IMR-90 (cell line): ENCODE measurements around the gene JMJD1C. TPM values are rescaled to one million over a fixed set of nuclear protein-coding genes. Genes with fewer than 3 reads are reported as not detected.
A peak's percentile ranks its signal among the peaks of the same experiment; 100 is the strongest.

Experiments
- ATAC-seq: fragments of 200-7000 bp; cut with Tn5 transposase; 2 replicates; pipeline ENCODE4 v1.9.1; 2020; ENCODE audit warnings: low read depth, mild to moderate bottlenecking, moderate library complexity
- BruUV-seq: library from RNA; stranded (reverse); fragments of 400-500 nt; replicated peaks from 2 replicates; lab custom pipeline; 2021; lab: Mats Ljungman, UMichigan
- CTCF ChIA-PET: fragments of 300-600 bp; formaldehyde crosslinking; extraction: SDS; loops from one replicate; lab custom pipeline; 2021; ENCODE audit warnings: antibody characterized with exemption; lab: Yijun Ruan, JAX
- POLR2A ChIA-PET: fragments of 300-600 bp; sonication (Branson Sonifier 250); formaldehyde crosslinking; loops from one replicate; lab custom pipeline; 2022; ENCODE audit warnings: antibody characterized with exemption; ENCODE audit not compliant: unreplicated experiment; lab: Charles Lee
- DNase-seq: peaks from one replicate; pipeline ENCODE4 v3.0.0; 2013
- H2AFZ ChIP-seq: replicated peaks from 2 replicates; pipeline ENCODE3; 2013; ENCODE audit warnings: low read length, mild to moderate bottlenecking; ENCODE audit not compliant: poor library complexity
- H2AK5ac ChIP-seq: 2 replicates; pipeline ENCODE4 v1.6.1; 2013; ENCODE audit warnings: low read depth, low read length, inconsistent platforms
- H2AK9ac ChIP-seq: replicated peaks from 2 replicates; pipeline ENCODE3; 2013; ENCODE audit warnings: mild to moderate bottlenecking, low read depth, low read length, moderate library complexity; ENCODE audit not compliant: poor library complexity
- H2BK120ac ChIP-seq: 2 replicates; pipeline ENCODE4 v1.6.1; 2013; ENCODE audit warnings: low read depth, low read length, inconsistent platforms
- H2BK15ac ChIP-seq: 3 replicates; pipeline ENCODE4 v1.6.1; 2013; ENCODE audit warnings: low read depth, low read length, inconsistent platforms
- H2BK20ac ChIP-seq: 2 replicates; pipeline ENCODE4 v1.6.1; 2013; ENCODE audit warnings: low read depth, mild to moderate bottlenecking, inconsistent platforms, low read length, moderate library complexity
- H2BK5ac ChIP-seq: 2 replicates; pipeline ENCODE4 v1.6.1; 2013; ENCODE audit warnings: mild to moderate bottlenecking, low read depth, low read length, inconsistent platforms; ENCODE audit not compliant: poor library complexity, severe bottlenecking
- H3K14ac ChIP-seq: replicated peaks from 2 replicates; pipeline ENCODE4 v1.6.1; 2013; ENCODE audit warnings: low read depth, low read length, inconsistent platforms
- H3K18ac ChIP-seq: 2 replicates; pipeline ENCODE4 v1.6.1; 2013; ENCODE audit warnings: low read depth, low read length, control low read depth
- H3K23ac ChIP-seq: 2 replicates; pipeline ENCODE4 v1.6.1; 2013; ENCODE audit warnings: low read depth, low read length, inconsistent platforms
- H3K27ac ChIP-seq: 2 replicates; pipeline ENCODE4 v1.5.1; 2013; ENCODE audit warnings: mild to moderate bottlenecking, control low read depth, low read length; ENCODE audit not compliant: insufficient read depth
- H3K27me3 ChIP-seq: 2 replicates; pipeline ENCODE4 v1.6.1; 2013; ENCODE audit warnings: low read length; ENCODE audit not compliant: control insufficient read depth, insufficient read depth
- H3K36me3 ChIP-seq: 2 replicates; pipeline ENCODE4 v1.6.1; 2013; ENCODE audit warnings: low read length, mixed read lengths; ENCODE audit not compliant: control insufficient read depth, insufficient read depth
- H3K4ac ChIP-seq: 2 replicates; pipeline ENCODE4 v1.6.1; 2013; ENCODE audit warnings: low read depth, low read length, inconsistent platforms
- H3K4me1 ChIP-seq: 2 replicates; pipeline ENCODE4 v1.6.1; 2013; ENCODE audit warnings: low read length, mixed read lengths; ENCODE audit not compliant: control insufficient read depth, insufficient read depth
- H3K4me2 ChIP-seq: 2 replicates; pipeline ENCODE4 v1.6.1; 2013; ENCODE audit warnings: low read depth, mild to moderate bottlenecking, control low read depth, low read length, moderate library complexity
- H3K4me3 ChIP-seq: 2 replicates; pipeline ENCODE4 v1.5.1; 2013; ENCODE audit warnings: low read depth, mild to moderate bottlenecking, control low read depth, low read length, moderate library complexity; ENCODE audit not compliant: insufficient read depth
- H3K56ac ChIP-seq: 2 replicates; pipeline ENCODE4 v1.6.1; 2013; ENCODE audit warnings: low read length, inconsistent platforms; ENCODE audit not compliant: insufficient read depth; ENCODE audit errors: extremely low read depth
- H3K79me1 ChIP-seq, 2 experiments: 2 replicates each; pipeline ENCODE4 v1.6.1; 2013; ENCODE audit warnings: low read length in 2 of 2, inconsistent platforms in 1 of 2, low read depth in 1 of 2
- H3K9ac ChIP-seq: 2 replicates; pipeline ENCODE4 v1.6.1; 2013; ENCODE audit warnings: low read depth, low read length, control low read depth
- H3K9me1 ChIP-seq: 2 replicates; pipeline ENCODE4 v1.6.1; 2013; ENCODE audit warnings: low read length, inconsistent platforms; ENCODE audit not compliant: insufficient read depth
- H3K9me3 ChIP-seq: 2 replicates; pipeline ENCODE4 v1.6.1; 2013; ENCODE audit warnings: low read length; ENCODE audit not compliant: control insufficient read depth, insufficient read depth
- H4K20me1 ChIP-seq: 2 replicates; pipeline ENCODE4 v1.6.1; 2013; ENCODE audit warnings: low read length, inconsistent platforms; ENCODE audit not compliant: insufficient read depth
- H4K5ac ChIP-seq: 2 replicates; pipeline ENCODE4 v1.6.1; 2013; ENCODE audit warnings: mild to moderate bottlenecking, low read depth, low read length, control low read depth
- H4K8ac ChIP-seq, 2 experiments: 2 replicates each; pipeline ENCODE4 v1.6.1; 2013; ENCODE audit warnings: low read depth in 2 of 2, low read length in 2 of 2, control low read depth in 1 of 2, inconsistent platforms in 1 of 2
- H4K91ac ChIP-seq: 2 replicates; pipeline ENCODE4 v1.6.1; 2013; ENCODE audit warnings: low read depth, low read length, inconsistent platforms; ENCODE audit not compliant: insufficient read depth
- BHLHE40 ChIP-seq: fragments of 150-350 bp; IDR thresholded peaks from 2 replicates; pipeline ENCODE4 v1.6.1; 2016; ENCODE audit warnings: mild to moderate bottlenecking, low read depth, low read length
- CEBPB ChIP-seq: IDR thresholded peaks from 2 replicates; pipeline ENCODE4 v1.6.1; 2012; ENCODE audit warnings: low read depth, low read length, improper control_type of control experiment
- ELK1 ChIP-seq: fragments of 150-350 bp; IDR thresholded peaks from 2 replicates; pipeline ENCODE4 v1.6.1; 2016; ENCODE audit warnings: low read depth, mild to moderate bottlenecking, low read length, moderate library complexity, borderline replicate concordance
- MAFK ChIP-seq: IDR thresholded peaks from 2 replicates; pipeline ENCODE4 v1.6.1; 2012; ENCODE audit warnings: low read depth, low read length, improper control_type of control experiment
- MAZ ChIP-seq: IDR thresholded peaks from 2 replicates; pipeline ENCODE4 v1.6.1; 2012; ENCODE audit warnings: low read depth, mild to moderate bottlenecking, low read length, improper control_type of control experiment, moderate library complexity, borderline replicate concordance
- RAD21 ChIP-seq: IDR thresholded peaks from 2 replicates; pipeline ENCODE4 v1.6.1; 2012; ENCODE audit warnings: low read length, improper control_type of control experiment
- SMC3 ChIP-seq: fragments of 150-350 bp; IDR thresholded peaks from 2 replicates; pipeline ENCODE4 v1.6.1; 2016; ENCODE audit warnings: low read depth, mild to moderate bottlenecking, antibody characterized with exemption, low read length, moderate library complexity
- USF2 ChIP-seq: fragments of 150-350 bp; IDR thresholded peaks from 2 replicates; pipeline ENCODE4 v1.6.1; 2017; ENCODE audit warnings: mild to moderate bottlenecking, antibody characterized with exemption, low read length, low read depth
- WGBS, 2 experiments: methylation state at CpG; one replicate each; pipeline versions ENCODE4 v1.1.5 to v1.1.7; 2013; ENCODE audit warnings: missing lambda C conversion rate in 2 of 2; ENCODE audit not compliant: insufficient read length in 1 of 2; ENCODE audit errors: extremely low coverage in 2 of 2; 5-methylcytosine and 5-hydroxymethylcytosine counted together
- dilution Hi-C: fragments of 300-500 bp; cut with HindIII; formaldehyde crosslinking; loops from one replicate; pipeline ENCODE4 v1.14.3; 2018; ENCODE audit warnings: low sequenced_read_pairs; ENCODE audit not compliant: unreplicated experiment
- in situ Hi-C: fragments of 300-500 bp; cut with MboI; formaldehyde crosslinking; loops from 3 replicates; pipeline ENCODE4 v1.14.3; 2019; ENCODE audit warnings: low sequenced_read_pairs, inconsistent platforms, mixed read lengths
- intact Hi-C: fragments of 100-400 bp; cut with micrococcal nuclease; formaldehyde crosslinking; loops from 2 replicates; pipeline ENCODE4 v1.10.0; 2022
- polyA plus RNA-seq, 3 experiments: library from polyadenylated mRNA; depleted of rRNA; stranded (reverse); fragments of >200 nt; gene quantifications; 2 replicates each; pipeline ENCODE4 v1.2.3, GENCODE V29; 2012; ENCODE audit warnings: low replicate concordance in 1 of 3
- total RNA-seq: library from RNA; depleted of rRNA; stranded (reverse); fragments of >200 nt; gene quantifications from 2 replicates; pipeline ENCODE4 v1.2.3, GENCODE V29; 2012

JMJD1C gene
- total and polyA plus RNA-seq, 2 of the 4 experiments (the other 2 are of a cell fraction): 15.6 to 96.8 TPM

GRCh38 chr10:63373176-63373575 is 92.6 kb downstream of the JMJD1C start:
- Histone ChIP-seq H3K4me2 (no peak overlapping the region), H3K18ac (no peak overlapping the region), H3K9me3 (no peaks in the 10 kb centered on the region), H3K27ac (no peak overlapping the region), H2AK5ac (no peak overlapping the region), H3K56ac (no peak overlapping the region), H3K14ac (no peak overlapping the region), H2BK120ac (no peak overlapping the region), H3K4ac (no peak overlapping the region), H3K4me3 (no peak overlapping the region), H2BK15ac (no peak overlapping the region), H2BK20ac (no peak overlapping the region), H2AK9ac (no peak overlapping the region), H3K36me3 (no peaks in the 10 kb centered on the region), H3K79me1 (peaks cover 18 to 61% of the 10 kb centered on the region in 2 experiments), H2BK5ac (no peak overlapping the region), H3K23ac (no peak overlapping the region), H3K27me3 (no peaks in the 10 kb centered on the region), H4K91ac (no peak overlapping the region), H2AFZ (no peak overlapping the region), H3K9ac (no peak overlapping the region), H3K4me1 (no peaks in the 10 kb centered on the region), H4K8ac (no peak overlapping the region), H4K5ac (no peak overlapping the region), H3K9me1 (no peaks in the 10 kb centered on the region), H4K20me1 (no peaks in the 10 kb centered on the region; the same call in 1 of the 2 replicates)
- TF ChIP-seq BHLHE40 (no peak), ELK1 (no peak), MAFK (peak; percentile 46), SMC3 (no peak), USF2 (no peak), CEBPB (no peak), RAD21 (no peak), MAZ (no peak)
- CTCF ChIA-PET: no interaction called here
- POLR2A ChIA-PET: no interaction called here
- no TSS peak for BruUV-seq
- WGBS, 2 experiments: no CpG with 5 or more reads among the region's 3 CpGs
- DNase-seq: no peak
- intact Hi-C loops (no loop called here), in situ Hi-C loops (no loop called here), dilution Hi-C loops (no loop called here)
- no peak for ATAC-seq
